Parathyroid adenoma (tissue), 2 donors: ENCODE data around the gene TUBB.

Experiments used
- H2AFZ ChIP-seq: fragments of 300-600 bp; sonication (generic); one replicate; pipeline ENCODE4 v1.7.0; 2017; ENCODE audit warnings: antibody characterized with exemption, mild to moderate bottlenecking
- H3K27ac ChIP-seq: fragments of 300-600 bp; sonication (generic); one replicate; pipeline ENCODE4 v1.7.0; 2017
- H3K27me3 ChIP-seq: fragments of 300-600 bp; sonication (generic); one replicate; pipeline ENCODE4 v1.7.0; 2017; ENCODE audit warnings: low read length; ENCODE audit not compliant: control insufficient read depth, insufficient read depth
- H3K36me3 ChIP-seq: fragments of 300-600 bp; sonication (generic); one replicate; pipeline ENCODE4 v1.7.0; 2017; ENCODE audit warnings: low read length; ENCODE audit not compliant: control insufficient read depth, insufficient read depth
- H3K4me1 ChIP-seq: fragments of 300-600 bp; sonication (generic); one replicate; pipeline ENCODE4 v1.7.0; 2017; ENCODE audit warnings: control low read depth
- H3K4me2 ChIP-seq: fragments of 300-600 bp; sonication (generic); one replicate; pipeline ENCODE4 v1.7.0; 2017; ENCODE audit warnings: low read length
- H3K4me3 ChIP-seq: fragments of 300-600 bp; sonication (generic); one replicate; pipeline ENCODE4 v1.7.0; 2017; ENCODE audit warnings: low read depth, low read length
- H3K79me2 ChIP-seq: fragments of 300-600 bp; sonication (generic); one replicate; pipeline ENCODE4 v1.7.0; 2017; ENCODE audit warnings: control low read depth
- H3K9ac ChIP-seq: fragments of 300-600 bp; sonication (generic); one replicate; pipeline ENCODE4 v1.7.0; 2017; ENCODE audit warnings: mild to moderate bottlenecking
- H3K9me3 ChIP-seq: fragments of 300-600 bp; sonication (generic); one replicate; pipeline ENCODE4 v1.7.0; 2017; ENCODE audit warnings: low read length; ENCODE audit not compliant: control insufficient read depth
- TF ChIP-seq, protein P1 (sequence below): fragments of 300-600 bp; sonication (generic); IDR thresholded peaks from one replicate; pipeline ENCODE4 v1.7.0; 2017; ENCODE audit warnings: antibody characterized with exemption, mild to moderate bottlenecking
- donor health status: primary hyperparathyroidism.

Gene TUBB

DNA sequence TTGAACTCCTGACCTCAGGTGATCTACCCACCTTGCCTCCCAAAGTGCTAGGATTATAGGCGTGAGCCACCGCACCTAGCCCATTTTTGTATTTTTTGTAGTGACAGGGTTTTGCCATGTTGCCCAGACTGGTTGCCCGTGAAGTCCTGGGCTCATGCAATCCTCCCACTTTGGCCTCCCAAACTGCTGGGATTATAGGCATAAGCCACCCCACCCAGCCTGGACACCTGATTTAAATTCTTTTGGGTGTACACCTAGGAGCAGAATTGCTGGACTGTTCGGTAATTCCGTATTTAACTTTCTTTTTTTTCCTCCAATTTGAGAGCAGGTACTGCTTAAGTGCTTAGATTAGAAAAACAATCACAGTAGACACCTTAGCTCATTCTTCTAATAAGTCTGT is 23.7 kb upstream of the TUBB start:
- no peak overlapping the region for H3K9ac ChIP-seq
- H3K4me2 ChIP-seq, result no peak overlapping the region
- TF ChIP-seq, protein P1, sequence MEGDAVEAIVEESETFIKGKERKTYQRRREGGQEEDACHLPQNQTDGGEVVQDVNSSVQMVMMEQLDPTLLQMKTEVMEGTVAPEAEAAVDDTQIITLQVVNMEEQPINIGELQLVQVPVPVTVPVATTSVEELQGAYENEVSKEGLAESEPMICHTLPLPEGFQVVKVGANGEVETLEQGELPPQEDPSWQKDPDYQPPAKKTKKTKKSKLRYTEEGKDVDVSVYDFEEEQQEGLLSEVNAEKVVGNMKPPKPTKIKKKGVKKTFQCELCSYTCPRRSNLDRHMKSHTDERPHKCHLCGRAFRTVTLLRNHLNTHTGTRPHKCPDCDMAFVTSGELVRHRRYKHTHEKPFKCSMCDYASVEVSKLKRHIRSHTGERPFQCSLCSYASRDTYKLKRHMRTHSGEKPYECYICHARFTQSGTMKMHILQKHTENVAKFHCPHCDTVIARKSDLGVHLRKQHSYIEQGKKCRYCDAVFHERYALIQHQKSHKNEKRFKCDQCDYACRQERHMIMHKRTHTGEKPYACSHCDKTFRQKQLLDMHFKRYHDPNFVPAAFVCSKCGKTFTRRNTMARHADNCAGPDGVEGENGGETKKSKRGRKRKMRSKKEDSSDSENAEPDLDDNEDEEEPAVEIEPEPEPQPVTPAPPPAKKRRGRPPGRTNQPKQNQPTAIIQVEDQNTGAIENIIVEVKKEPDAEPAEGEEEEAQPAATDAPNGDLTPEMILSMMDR, result no peak
- H3K9me3 ChIP-seq, result no peaks in the 10 kb centered on the region
- H3K27me3 ChIP-seq, result no peaks in the 10 kb centered on the region
- H3K27ac ChIP-seq, result no peak overlapping the region
- no peaks in the 10 kb centered on the region for H3K36me3 ChIP-seq
- H3K4me3 ChIP-seq, result no peak overlapping the region
- no peak overlapping the region for H2AFZ ChIP-seq
- H3K79me2 ChIP-seq, result no peaks in the 10 kb centered on the region
- peaks cover 7% of the 10 kb centered on the region for H3K4me1 ChIP-seq

DNA sequence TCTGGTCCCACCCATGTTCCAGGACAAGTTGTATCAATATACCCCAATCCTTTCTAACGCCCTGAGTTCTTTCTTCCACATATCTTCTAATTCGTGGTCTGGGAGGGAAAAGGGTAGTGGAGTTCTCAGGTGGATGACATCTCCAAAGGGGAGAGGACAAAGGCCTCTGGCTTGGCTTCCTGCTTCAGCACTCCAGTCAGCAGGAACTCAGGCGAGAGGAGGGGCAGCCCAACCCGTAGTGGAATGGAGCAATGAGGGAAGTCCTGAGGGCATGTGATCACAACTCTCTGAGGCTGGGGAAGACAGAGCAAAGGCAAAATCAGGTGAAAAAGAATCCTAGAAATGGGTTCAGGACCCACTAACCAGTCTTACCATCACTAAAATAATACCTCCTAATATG is 19.8 kb upstream of the TUBB start:
- no peaks in the 10 kb centered on the region for H3K79me2 ChIP-seq
- TF ChIP-seq, protein P1, result no peak
- no peaks in the 10 kb centered on the region for H3K9me3 ChIP-seq
- H3K27me3 ChIP-seq, result no peaks in the 10 kb centered on the region
- H2AFZ ChIP-seq, result no peak overlapping the region
- H3K36me3 ChIP-seq, result no peaks in the 10 kb centered on the region
- H3K9ac ChIP-seq, result no peak overlapping the region
- H3K4me3 ChIP-seq, result no peak overlapping the region
- H3K27ac ChIP-seq, result no peak overlapping the region
- no peak overlapping the region for H3K4me2 ChIP-seq
- no peaks in the 10 kb centered on the region for H3K4me1 ChIP-seq

DNA sequence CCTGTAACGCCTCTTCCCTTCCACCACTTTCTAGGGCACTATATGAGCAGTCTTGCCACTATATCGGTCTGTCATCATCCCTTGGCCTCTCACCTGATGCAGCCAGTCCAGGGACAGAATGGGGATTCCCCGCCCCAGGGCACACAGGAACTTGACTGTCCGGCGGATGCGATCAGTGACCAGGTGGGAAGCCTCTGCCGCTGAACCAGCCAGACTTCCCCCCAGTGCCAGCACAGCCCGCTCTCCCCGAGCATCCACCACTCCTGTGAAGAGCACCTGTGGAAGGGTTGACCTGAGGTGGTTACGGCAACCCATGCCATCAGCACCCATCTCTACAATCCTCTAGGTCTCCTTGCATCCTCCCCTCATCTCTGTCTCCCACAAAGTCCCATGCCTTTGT is 17.1 kb upstream of the TUBB start:
- Histone ChIP-seq H3K4me2 (no peak overlapping the region), H3K9ac (no peak overlapping the region), H3K4me1 (no peaks in the 10 kb centered on the region), H3K27me3 (no peaks in the 10 kb centered on the region), H3K4me3 (no peak overlapping the region), H2AFZ (no peak overlapping the region), H3K9me3 (no peaks in the 10 kb centered on the region), H3K36me3 (no peaks in the 10 kb centered on the region), H3K27ac (no peak overlapping the region), H3K79me2 (no peaks in the 10 kb centered on the region)
- TF ChIP-seq, protein P1, result no peak

DNA sequence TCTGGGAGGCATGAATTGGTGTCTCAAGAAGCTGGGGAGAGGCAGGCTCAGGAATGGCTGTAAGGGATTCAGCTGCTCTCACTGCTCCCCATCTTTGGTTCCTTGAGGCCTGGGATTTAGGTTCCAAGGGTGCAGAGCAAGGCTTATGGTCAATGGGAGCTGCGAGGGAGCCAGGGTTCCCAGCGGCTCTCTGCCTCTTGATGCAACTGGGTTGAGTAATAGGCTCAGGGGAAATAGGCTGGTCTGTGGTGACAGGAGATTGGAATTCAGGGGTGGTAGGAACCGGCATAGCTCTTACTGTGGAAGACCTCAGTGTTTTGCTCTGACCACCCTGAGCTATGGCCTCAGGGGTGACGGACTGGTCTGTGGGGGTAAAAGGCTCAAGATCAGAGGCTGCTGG is 16.3 kb upstream of the TUBB start:
- no peak overlapping the region for H2AFZ ChIP-seq
- no peak overlapping the region for H3K9ac ChIP-seq
- no peaks in the 10 kb centered on the region for H3K27me3 ChIP-seq
- no peak overlapping the region for H3K27ac ChIP-seq
- no peak overlapping the region for H3K4me3 ChIP-seq
- no peak overlapping the region for H3K4me2 ChIP-seq
- no peaks in the 10 kb centered on the region for H3K9me3 ChIP-seq
- TF ChIP-seq, protein P1, result no peak
- no peaks in the 10 kb centered on the region for H3K36me3 ChIP-seq
- no peaks in the 10 kb centered on the region for H3K79me2 ChIP-seq
- H3K4me1 ChIP-seq, result no peaks in the 10 kb centered on the region

DNA sequence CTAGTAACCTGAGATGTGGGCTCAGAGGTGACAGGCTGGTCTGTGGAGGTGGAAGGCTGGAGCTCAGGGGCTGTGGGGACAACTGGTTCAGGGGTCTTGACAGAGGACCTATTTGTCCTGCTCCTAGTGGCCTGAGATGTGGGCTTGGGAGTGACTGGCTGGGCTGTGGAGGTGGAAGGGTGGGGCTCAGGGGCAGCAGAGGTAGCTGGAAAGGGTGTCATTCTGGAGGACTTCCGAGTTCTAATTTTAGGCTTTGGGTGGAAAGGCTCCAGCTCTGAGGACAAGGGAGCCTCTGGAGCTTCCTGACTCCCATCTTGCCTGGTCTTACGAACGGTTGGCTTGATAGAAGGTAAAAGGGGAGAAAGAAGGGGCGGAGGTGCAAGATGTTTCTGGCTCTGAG is 14.5 kb upstream of the TUBB start:
- no peaks in the 10 kb centered on the region for H3K36me3 ChIP-seq
- H3K4me1 ChIP-seq, result no peaks in the 10 kb centered on the region
- no peak overlapping the region for H3K4me2 ChIP-seq
- H3K27me3 ChIP-seq, result no peaks in the 10 kb centered on the region
- no peak overlapping the region for H3K27ac ChIP-seq
- no peaks in the 10 kb centered on the region for H3K79me2 ChIP-seq
- H2AFZ ChIP-seq, result no peak overlapping the region
- TF ChIP-seq, protein P1, result no peak
- no peak overlapping the region for H3K9ac ChIP-seq
- H3K9me3 ChIP-seq, result no peaks in the 10 kb centered on the region
- no peak overlapping the region for H3K4me3 ChIP-seq
